ENCODE data around the gene BCL10. TPM values are rescaled to one million over a fixed set of nuclear protein-coding genes. Genes with fewer than 3 reads are reported as not detected.

The BCL10 gene
- total and polyA plus RNA-seq, 2 of the 13 experiments (the other 11 are each of a cell fraction or from before 2014, with no cell fraction given): 3.7 to 14.1 TPM

GRCh38 chr1:85259118-85259911, 17.1 kb downstream of the BCL10 start, which contains the start of gene C1orf52 (continued):
- TF ChIP-seq, protein P1, sequence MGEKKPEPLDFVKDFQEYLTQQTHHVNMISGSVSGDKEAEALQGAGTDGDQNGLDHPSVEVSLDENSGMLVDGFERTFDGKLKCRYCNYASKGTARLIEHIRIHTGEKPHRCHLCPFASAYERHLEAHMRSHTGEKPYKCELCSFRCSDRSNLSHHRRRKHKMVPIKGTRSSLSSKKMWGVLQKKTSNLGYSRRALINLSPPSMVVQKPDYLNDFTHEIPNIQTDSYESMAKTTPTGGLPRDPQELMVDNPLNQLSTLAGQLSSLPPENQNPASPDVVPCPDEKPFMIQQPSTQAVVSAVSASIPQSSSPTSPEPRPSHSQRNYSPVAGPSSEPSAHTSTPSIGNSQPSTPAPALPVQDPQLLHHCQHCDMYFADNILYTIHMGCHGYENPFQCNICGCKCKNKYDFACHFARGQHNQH (CRISPR knock-in tag; IDR thresholded peaks at IDR 0.05): peak; percentile 68; the same call in 1 of the 2 replicates
- TF ChIP-seq REXO4 (CRISPR knock-in tag; IDR thresholded peaks at IDR 0.05; ENCODE audit: borderline replicate concordance) (no peak), ZNF326 (CRISPR knock-in tag; IDR thresholded peaks at IDR 0.05; ENCODE audit: borderline replicate concordance) (no peak), TOE1 (CRISPR knock-in tag; IDR thresholded peaks at IDR 0.05) (no peak), ZNF572 (CRISPR knock-in tag; IDR thresholded peaks at IDR 0.05) (0 out of 2 replicates have a peak, but pooled peaks have one; percentile 61), ZBTB42 (CRISPR knock-in tag; IDR thresholded peaks at IDR 0.05) (no peak), ZSCAN30 (CRISPR knock-in tag; IDR thresholded peaks at IDR 0.05) (0 out of 2 replicates have a peak, but pooled peaks have one; percentile 28), ZNF781 (CRISPR knock-in tag; IDR thresholded peaks at IDR 0.05; ENCODE audit: borderline replicate concordance, not compliant biosample characterization) (no peak), ZFP1 (CRISPR knock-in tag; IDR thresholded peaks at IDR 0.05) (no peak), MAFG (CRISPR knock-in tag; IDR thresholded peaks at IDR 0.05) (no peak), TFE3 (CRISPR knock-in tag; IDR thresholded peaks at IDR 0.05) (peak; percentile 58; the same call in 1 of the 2 replicates), GLI4 (CRISPR knock-in tag; IDR thresholded peaks at IDR 0.05; ENCODE audit: borderline replicate concordance) (0 out of 2 replicates have a peak, but pooled peaks have one; percentile 42), DMAP1 (CRISPR knock-in tag; IDR thresholded peaks at IDR 0.05) (peak; percentile 63; the same call in 1 of the 2 replicates), SP5 (CRISPR knock-in tag; IDR thresholded peaks at IDR 0.05; ENCODE audit: borderline replicate concordance, low read depth) (peak; percentile 59; the same call in 1 of the 2 replicates), GATAD1 (CRISPR knock-in tag; IDR thresholded peaks at IDR 0.05) (peak; percentile 84), ZNF343 (CRISPR knock-in tag; IDR thresholded peaks at IDR 0.05) (no peak; the same call in 1 of the 2 replicates), GMEB1 (CRISPR knock-in tag; IDR thresholded peaks at IDR 0.05; ENCODE audit: borderline replicate concordance) (peak; percentile 70; the same call in 1 of the 2 replicates), TRIM24 (CRISPR knock-in tag; IDR thresholded peaks at IDR 0.05) (no peak), BRCA1 (CRISPR knock-in tag; IDR thresholded peaks at IDR 0.05) (no peak), ZNF430 (CRISPR knock-in tag; IDR thresholded peaks at IDR 0.05) (peak; percentile 27; the same call in 1 of the 2 replicates), TAF1 (CRISPR knock-in tag; IDR thresholded peaks at IDR 0.05) (peak; percentile 73), ZBTB49 (CRISPR knock-in tag; IDR thresholded peaks at IDR 0.05; ENCODE audit: borderline replicate concordance) (no peak), ZNF143 (CRISPR knock-in tag; IDR thresholded peaks at IDR 0.05) (0 out of 2 replicates have a peak, but pooled peaks have one; percentile 29), KAT7 (CRISPR knock-in tag; IDR thresholded peaks at IDR 0.05; ENCODE audit: borderline replicate concordance) (0 out of 2 replicates have a peak, but pooled peaks have one; percentile 39), NCOA1 (CRISPR knock-in tag; IDR thresholded peaks at IDR 0.05) (no peak)
